ENCODE results near the gene IFFO2. TPM values are rescaled to one million over a fixed set of nuclear protein-coding genes. Genes with fewer than 3 reads are reported as not detected.
A peak's percentile ranks its signal among the peaks of the same experiment; 100 is the strongest.

The IFFO2 gene
- total and polyA plus RNA-seq, 2 of the 13 experiments (the other 11 are each of a cell fraction or from before 2014, with no cell fraction given) = 7.3 to 16.7 TPM

GRCh38 chr1:18901952-18902522 lies 54.4 kb downstream of the IFFO2 start (continued):
- TF ChIP-seq PRDM15 (CRISPR knock-in tag; IDR thresholded peaks at IDR 0.05) (peak; percentile 20; the same call in 1 of the 2 replicates), ZNF816 (CRISPR knock-in tag; IDR thresholded peaks at IDR 0.05; ENCODE audit: borderline replicate concordance) (no peak), ARHGAP35 (CRISPR knock-in tag; IDR thresholded peaks at IDR 0.05; ENCODE audit: borderline replicate concordance) (no peak), ZNF784 (CRISPR knock-in tag; IDR thresholded peaks at IDR 0.05; ENCODE audit: borderline replicate concordance) (0 out of 2 replicates have a peak, but pooled peaks have one; percentile 48), ARID3A (IDR thresholded peaks at IDR 0.05; ENCODE audit: low read depth, low read length) (no peak), ATF3 (CRISPR knock-in tag; IDR thresholded peaks at IDR 0.05) (0 out of 2 replicates have a peak, but pooled peaks have one; percentile 19), GTF3A (CRISPR knock-in tag; conservative IDR thresholded peaks at IDR 0.05) (no peak), TRIM24 (CRISPR knock-in tag; IDR thresholded peaks at IDR 0.05) (no peak), ATF1 (CRISPR knock-in tag; IDR thresholded peaks at IDR 0.05) (no peak), SALL2 (CRISPR knock-in tag; IDR thresholded peaks at IDR 0.05) (no peak), NFYB (CRISPR knock-in tag; IDR thresholded peaks at IDR 0.05) (no peak), ZNF142 (CRISPR knock-in tag; IDR thresholded peaks at IDR 0.05) (0 out of 2 replicates have a peak, but pooled peaks have one; percentile 31), POLR2AphosphoS5 (IDR thresholded peaks at IDR 0.05; ENCODE audit: low read depth, low read length) (peak; percentile 68; the same call in 1 of the 2 replicates), POLR2AphosphoS2 (IDR thresholded peaks at IDR 0.05; ENCODE audit: low read depth, low read length) (no peak), DBP (CRISPR knock-in tag; IDR thresholded peaks at IDR 0.05; ENCODE audit: not compliant biosample characterization) (no peak)
